ENCODE measurements around the gene SEC31A. TPM values are rescaled to one million over a fixed set of nuclear protein-coding genes. Genes with fewer than 3 reads are reported as not detected.

SEC31A gene
- total and polyA plus RNA-seq, 2 of the 4 experiments (the other 2 are of a cell fraction), result 278 to 366 TPM

DNA sequence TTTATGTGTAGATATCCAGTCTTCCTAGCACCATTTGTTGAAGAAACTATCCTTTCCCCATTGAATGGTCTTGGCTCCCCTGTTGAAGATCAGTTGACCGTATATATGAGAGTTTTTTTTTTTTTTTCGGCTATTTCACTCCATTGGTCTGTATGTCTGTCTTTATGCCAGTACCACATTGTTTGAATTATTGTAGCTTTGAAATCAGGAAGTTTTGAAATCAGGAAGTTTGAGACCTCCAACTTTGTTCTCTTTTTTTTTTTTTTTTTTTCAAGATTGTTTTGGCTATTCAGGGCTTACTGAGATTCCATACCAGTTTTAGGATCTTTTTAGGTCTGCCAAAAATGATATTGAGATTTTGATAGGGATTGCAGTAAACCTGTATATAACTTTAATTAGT, 88.0 kb downstream of the SEC31A start:
- H3K79me1 ChIP-seq (ENCODE audit: low read depth in 1 of 2, low read length in 2 of 2), result no peaks in the 10 kb centered on the region
- no peak overlapping the region for H2BK15ac ChIP-seq (ENCODE audit: low read depth, low read length)
- no peak overlapping the region for H2AFZ ChIP-seq (replicated peaks; ENCODE audit: low read length, poor library complexity)
- in situ Hi-C loops (cut with MboI; ENCODE audit: low sequenced_read_pairs) (no loop called here), dilution Hi-C loops (cut with HindIII; ENCODE audit: low sequenced_read_pairs, unreplicated experiment) (no loop called here), intact Hi-C loops (cut with micrococcal nuclease) (loop anchor here (2.0 kb wide), 1 partner anchor 340 kb away; no protein-coding TSS in a partner anchor)
- BruUV-seq (replicated peaks), result no TSS peak
- no peak overlapping the region for H2BK20ac ChIP-seq (ENCODE audit: low read depth, low read length)
- no peak for ATAC-seq (ENCODE audit: low read depth)
- H2AK9ac ChIP-seq (replicated peaks; ENCODE audit: low read depth, low read length, poor library complexity), result no peak overlapping the region
- H4K8ac ChIP-seq (ENCODE audit: low read depth in 2 of 2, low read length in 2 of 2), result no peak overlapping the region
- H3K36me3 ChIP-seq (ENCODE audit: control insufficient read depth, insufficient read depth, low read length), result no peaks in the 10 kb centered on the region
- H3K27ac ChIP-seq (ENCODE audit: insufficient read depth, low read length), result no peak overlapping the region
- H3K9me3 ChIP-seq (ENCODE audit: control insufficient read depth, insufficient read depth, low read length), result no peaks in the 10 kb centered on the region
- H3K4me2 ChIP-seq (ENCODE audit: low read depth, low read length), result no peak overlapping the region
- no peak overlapping the region for H3K4me3 ChIP-seq (ENCODE audit: insufficient read depth, low read depth, low read length)
- no peaks in the 10 kb centered on the region for H3K9me1 ChIP-seq (ENCODE audit: insufficient read depth, low read length)
- H2BK5ac ChIP-seq (ENCODE audit: low read depth, low read length, poor library complexity, severe bottlenecking), result no peak overlapping the region
- no CpG with 5 or more reads among the region's 2 CpGs for WGBS, 2 experiments (ENCODE audit: extremely low coverage in 2 of 2, insufficient read length in 1 of 2)
- no peak overlapping the region for H2BK120ac ChIP-seq (ENCODE audit: low read depth, low read length)
- no peak overlapping the region for H3K18ac ChIP-seq (ENCODE audit: low read depth, low read length)
- no peak overlapping the region for H4K5ac ChIP-seq (ENCODE audit: low read depth, low read length)
- TF ChIP-seq ELK1 (IDR thresholded peaks at IDR 0.05; ENCODE audit: borderline replicate concordance, low read depth, low read length), result no peak
- TF ChIP-seq CHD1 (IDR thresholded peaks at IDR 0.05; ENCODE audit: low read depth, low read length), result no peak
- no peak for TF ChIP-seq MAFK (IDR thresholded peaks at IDR 0.05; ENCODE audit: low read depth, low read length)
- no peak for TF ChIP-seq RCOR1 (IDR thresholded peaks at IDR 0.05; ENCODE audit: insufficient replicate concordance, low read length)
- no peak for TF ChIP-seq RFX5 (IDR thresholded peaks at IDR 0.05; ENCODE audit: low read depth, low read length)
- no peak for TF ChIP-seq RAD21 (IDR thresholded peaks at IDR 0.05; ENCODE audit: low read length)
- TF ChIP-seq BHLHE40 (IDR thresholded peaks at IDR 0.05; ENCODE audit: low read depth, low read length), result no peak
- no peak for TF ChIP-seq CEBPB (IDR thresholded peaks at IDR 0.05; ENCODE audit: low read depth, low read length)
- no peak for TF ChIP-seq POLR2A (IDR thresholded peaks at IDR 0.05; ENCODE audit: low read depth, low read length)
- no peak for TF ChIP-seq MXI1 (IDR thresholded peaks at IDR 0.05; ENCODE audit: borderline replicate concordance, low read depth, low read length)
- no peak for TF ChIP-seq SMC3 (IDR thresholded peaks at IDR 0.05; ENCODE audit: low read depth, low read length)
- H4K91ac ChIP-seq (ENCODE audit: insufficient read depth, low read depth, low read length), result no peak overlapping the region
- POLR2A ChIA-PET (ENCODE audit: unreplicated experiment), result no interaction called here
- H3K56ac ChIP-seq (ENCODE audit: extremely low read depth, insufficient read depth, low read length), result no peak overlapping the region
- CTCF ChIA-PET, result interaction anchor here (1.6 kb wide), 1 partner anchor 331 kb away, joined by 5 read pairs; no protein-coding TSS in a partner anchor
- no peak overlapping the region for H2AK5ac ChIP-seq (ENCODE audit: low read depth, low read length)
- no peak overlapping the region for H3K4ac ChIP-seq (ENCODE audit: low read depth, low read length)
- H3K27me3 ChIP-seq (ENCODE audit: control insufficient read depth, insufficient read depth, low read length), result peaks cover 5% of the 10 kb centered on the region
- no peak overlapping the region for H3K14ac ChIP-seq (replicated peaks; ENCODE audit: low read depth, low read length)
- H3K4me1 ChIP-seq (ENCODE audit: control insufficient read depth, insufficient read depth, low read length), result peaks cover 2% of the 10 kb centered on the region; the same call in 1 of the 2 replicates
- no peaks in the 10 kb centered on the region for H4K20me1 ChIP-seq (ENCODE audit: insufficient read depth, low read length)
- H3K9ac ChIP-seq (ENCODE audit: low read depth, low read length), result no peak overlapping the region
- no peak for DNase-seq
- H3K23ac ChIP-seq (ENCODE audit: low read depth, low read length), result no peak overlapping the region

Measured in IMR-90 (cell line).